ENCODE results near the gene ARL6.
A peak's percentile ranks its signal among the peaks of the same experiment; 100 is the strongest.

DNA sequence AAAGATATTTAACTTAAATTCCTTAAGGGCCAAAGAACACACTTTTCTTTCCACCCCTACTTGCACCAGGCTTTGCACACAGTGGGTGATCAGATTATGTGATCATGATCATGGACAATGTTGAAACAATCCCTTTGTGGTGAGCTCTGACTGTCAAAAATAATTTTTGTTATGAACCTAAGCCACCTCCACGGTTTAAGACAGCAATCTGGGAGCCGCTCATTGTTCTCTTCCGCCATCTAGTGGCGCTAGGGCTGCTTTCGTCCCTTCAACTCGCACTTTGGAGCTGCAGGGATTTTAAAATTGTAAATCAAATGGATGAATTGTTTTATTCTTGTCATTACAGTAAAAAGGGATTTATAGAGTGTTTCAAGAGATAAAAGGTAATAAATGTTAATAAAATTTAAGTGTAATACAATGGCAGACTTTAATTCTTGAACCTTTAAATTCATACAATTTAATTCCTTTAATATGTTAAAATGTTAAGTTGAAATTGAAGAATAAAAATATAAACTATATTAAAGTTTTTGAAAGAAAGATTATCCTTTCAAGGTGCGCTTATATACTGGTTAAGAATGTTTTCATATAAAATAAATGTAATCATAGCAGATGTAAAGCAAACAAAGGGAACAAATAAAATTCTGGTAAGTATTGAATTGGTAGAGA is 45.3 kb upstream of the ARL6 start:
- TF ChIP-seq, protein P1, sequence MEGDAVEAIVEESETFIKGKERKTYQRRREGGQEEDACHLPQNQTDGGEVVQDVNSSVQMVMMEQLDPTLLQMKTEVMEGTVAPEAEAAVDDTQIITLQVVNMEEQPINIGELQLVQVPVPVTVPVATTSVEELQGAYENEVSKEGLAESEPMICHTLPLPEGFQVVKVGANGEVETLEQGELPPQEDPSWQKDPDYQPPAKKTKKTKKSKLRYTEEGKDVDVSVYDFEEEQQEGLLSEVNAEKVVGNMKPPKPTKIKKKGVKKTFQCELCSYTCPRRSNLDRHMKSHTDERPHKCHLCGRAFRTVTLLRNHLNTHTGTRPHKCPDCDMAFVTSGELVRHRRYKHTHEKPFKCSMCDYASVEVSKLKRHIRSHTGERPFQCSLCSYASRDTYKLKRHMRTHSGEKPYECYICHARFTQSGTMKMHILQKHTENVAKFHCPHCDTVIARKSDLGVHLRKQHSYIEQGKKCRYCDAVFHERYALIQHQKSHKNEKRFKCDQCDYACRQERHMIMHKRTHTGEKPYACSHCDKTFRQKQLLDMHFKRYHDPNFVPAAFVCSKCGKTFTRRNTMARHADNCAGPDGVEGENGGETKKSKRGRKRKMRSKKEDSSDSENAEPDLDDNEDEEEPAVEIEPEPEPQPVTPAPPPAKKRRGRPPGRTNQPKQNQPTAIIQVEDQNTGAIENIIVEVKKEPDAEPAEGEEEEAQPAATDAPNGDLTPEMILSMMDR (IDR thresholded peaks at IDR 0.05): peak; percentile 24 to 59 (median 51)
- TF ChIP-seq POLR2A (IDR thresholded peaks at IDR 0.05): no peak
- no peak for TF ChIP-seq EP300 (IDR thresholded peaks at IDR 0.05)
